K562 (cell line): ENCODE data around the gene SCTR.

Experiments
- ATF2 ChIP-seq: sonication (generic); formaldehyde crosslinking; IDR thresholded peaks from 2 replicates; pipeline ENCODE4 v1.8.1; 2022; ENCODE audit warnings: missing genetic modification reagents
- EHMT2 ChIP-seq: fragments of 450-650 bp; IDR thresholded peaks from 2 replicates; pipeline ENCODE4 v1.6.1; 2018; ENCODE audit warnings: antibody characterized with exemption
- HDAC2 ChIP-seq: fragments of 450-650 bp; IDR thresholded peaks from 2 replicates; pipeline ENCODE4 v1.6.1; 2016; ENCODE audit warnings: mild to moderate bottlenecking
- KHSRP ChIP-seq: fragments of 450-650 bp; IDR thresholded peaks from 2 replicates; pipeline ENCODE4 v1.6.1; 2017
- MYNN ChIP-seq, 2 experiments: sonication (generic); formaldehyde crosslinking in 1 of 2; IDR thresholded peaks; 2 replicates each; pipeline versions ENCODE4 v1.5.0 to v1.6.1; 2016 to 2020; ENCODE audit warnings: antibody characterized with exemption in 1 of 2, missing genetic modification reagents in 1 of 2
- POLR2H ChIP-seq: IDR thresholded peaks from 2 replicates; pipeline ENCODE4 v1.6.1; 2016; ENCODE audit warnings: missing genetic modification characterization, low read depth, mild to moderate bottlenecking, control low read depth, missing compliant biosample characterization, moderate library complexity
- U2AF1 ChIP-seq: fragments of 200-400 bp; formaldehyde crosslinking; optimal IDR thresholded peaks from 2 replicates; pipeline ENCODE3; 2017; ENCODE audit warnings: mild to moderate bottlenecking, low read depth, low read length, moderate library complexity
- ZZZ3 ChIP-seq: fragments of 450-650 bp; IDR thresholded peaks from 2 replicates; pipeline ENCODE4 v1.6.1; 2016; ENCODE audit warnings: antibody characterized with exemption, mild to moderate bottlenecking, moderate library complexity
- TF ChIP-seq, protein P1 (sequence below), 3 experiments: IDR thresholded peaks in 2 of 3; conservative IDR thresholded peaks in 1 of 3; 2 replicates each; pipeline ENCODE4 v1.5.1; 2011 to 2012; ENCODE audit warnings: low read length in 3 of 3, mild to moderate bottlenecking in 3 of 3, control low read depth in 2 of 3, improper control_type of control experiment in 1 of 3, inconsistent platforms in 1 of 3, low read depth in 1 of 3, mixed read lengths in 1 of 3, moderate library complexity in 1 of 3; ENCODE audit not compliant: insufficient read depth in 2 of 3

- TF ChIP-seq, protein P1, sequence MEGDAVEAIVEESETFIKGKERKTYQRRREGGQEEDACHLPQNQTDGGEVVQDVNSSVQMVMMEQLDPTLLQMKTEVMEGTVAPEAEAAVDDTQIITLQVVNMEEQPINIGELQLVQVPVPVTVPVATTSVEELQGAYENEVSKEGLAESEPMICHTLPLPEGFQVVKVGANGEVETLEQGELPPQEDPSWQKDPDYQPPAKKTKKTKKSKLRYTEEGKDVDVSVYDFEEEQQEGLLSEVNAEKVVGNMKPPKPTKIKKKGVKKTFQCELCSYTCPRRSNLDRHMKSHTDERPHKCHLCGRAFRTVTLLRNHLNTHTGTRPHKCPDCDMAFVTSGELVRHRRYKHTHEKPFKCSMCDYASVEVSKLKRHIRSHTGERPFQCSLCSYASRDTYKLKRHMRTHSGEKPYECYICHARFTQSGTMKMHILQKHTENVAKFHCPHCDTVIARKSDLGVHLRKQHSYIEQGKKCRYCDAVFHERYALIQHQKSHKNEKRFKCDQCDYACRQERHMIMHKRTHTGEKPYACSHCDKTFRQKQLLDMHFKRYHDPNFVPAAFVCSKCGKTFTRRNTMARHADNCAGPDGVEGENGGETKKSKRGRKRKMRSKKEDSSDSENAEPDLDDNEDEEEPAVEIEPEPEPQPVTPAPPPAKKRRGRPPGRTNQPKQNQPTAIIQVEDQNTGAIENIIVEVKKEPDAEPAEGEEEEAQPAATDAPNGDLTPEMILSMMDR (IDR thresholded peaks at IDR 0.05 in 2 of 3, conservative IDR thresholded peaks at IDR 0.05 in 1 of 3; ENCODE audit: insufficient read depth in 2 of 3, low read depth in 1 of 3, low read length in 3 of 3), result no peak
- TF ChIP-seq ZZZ3, result no peak
- no peak for TF ChIP-seq ATF2 (CRISPR knock-in tag)
- TF ChIP-seq MYNN (IDR thresholded peaks at IDR 0.05), result no peak
- no peak for TF ChIP-seq MYNN (CRISPR knock-in tag; IDR thresholded peaks at IDR 0.05)
- TF ChIP-seq POLR2H (tag), result no peak
- no peak for TF ChIP-seq KHSRP
- TF ChIP-seq EHMT2, result no peak
- TF ChIP-seq U2AF1, result no peak
- no peak for TF ChIP-seq HDAC2
These were observed 8.2 kb downstream of the SCTR start for GRCh38 chr2:119516121-119516520.
